ENCODE data around the gene NOP16.

DNA sequence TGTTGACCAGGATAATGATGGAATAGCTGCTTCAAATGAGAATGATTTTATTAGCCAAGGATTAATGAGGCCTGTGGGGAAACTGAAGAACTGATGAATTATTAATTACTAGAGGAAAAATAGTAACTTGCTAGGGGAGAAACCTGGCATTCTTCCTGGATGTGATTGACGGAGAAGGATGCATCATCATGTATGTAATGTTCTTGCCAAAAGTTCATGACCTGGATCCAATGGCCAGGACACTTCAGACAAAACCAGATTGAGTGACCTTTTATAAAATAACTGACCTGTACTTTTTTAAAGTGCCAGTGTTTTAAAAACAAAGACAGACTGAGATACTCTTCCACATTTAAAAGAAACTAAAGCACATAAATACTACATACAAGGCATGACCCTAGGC lies 50.5 kb downstream of the NOP16 start:
- TF ChIP-seq, protein P1, sequence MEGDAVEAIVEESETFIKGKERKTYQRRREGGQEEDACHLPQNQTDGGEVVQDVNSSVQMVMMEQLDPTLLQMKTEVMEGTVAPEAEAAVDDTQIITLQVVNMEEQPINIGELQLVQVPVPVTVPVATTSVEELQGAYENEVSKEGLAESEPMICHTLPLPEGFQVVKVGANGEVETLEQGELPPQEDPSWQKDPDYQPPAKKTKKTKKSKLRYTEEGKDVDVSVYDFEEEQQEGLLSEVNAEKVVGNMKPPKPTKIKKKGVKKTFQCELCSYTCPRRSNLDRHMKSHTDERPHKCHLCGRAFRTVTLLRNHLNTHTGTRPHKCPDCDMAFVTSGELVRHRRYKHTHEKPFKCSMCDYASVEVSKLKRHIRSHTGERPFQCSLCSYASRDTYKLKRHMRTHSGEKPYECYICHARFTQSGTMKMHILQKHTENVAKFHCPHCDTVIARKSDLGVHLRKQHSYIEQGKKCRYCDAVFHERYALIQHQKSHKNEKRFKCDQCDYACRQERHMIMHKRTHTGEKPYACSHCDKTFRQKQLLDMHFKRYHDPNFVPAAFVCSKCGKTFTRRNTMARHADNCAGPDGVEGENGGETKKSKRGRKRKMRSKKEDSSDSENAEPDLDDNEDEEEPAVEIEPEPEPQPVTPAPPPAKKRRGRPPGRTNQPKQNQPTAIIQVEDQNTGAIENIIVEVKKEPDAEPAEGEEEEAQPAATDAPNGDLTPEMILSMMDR (conservative IDR thresholded peaks at IDR 0.05; ENCODE audit: low read depth, low read length), result no peak
- TF ChIP-seq EZH2 (IDR thresholded peaks at IDR 0.05; ENCODE audit: low read length, unreplicated experiment) (no peak), EZH2phosphoT487 (IDR thresholded peaks at IDR 0.05; ENCODE audit: borderline replicate concordance, low read length) (no peak)

All from PC-3 (cell line).